ENCODE results near the gene TUSC2. TPM values are rescaled to one million over a fixed set of nuclear protein-coding genes. Genes with fewer than 3 reads are reported as not detected.
A peak's percentile ranks its signal among the peaks of the same experiment; 100 is the strongest.

The TUSC2 gene
- total and polyA plus RNA-seq, 2 donors (not counting 1 experiment from before 2014, with no cell fraction given) = 28.2 to 29.3 TPM

- Histone ChIP-seq H3K9me3 (ENCODE audit: control extremely low read depth in 1 of 3, control insufficient read depth in 2 of 3, insufficient read depth in 1 of 3, low read length in 2 of 3) (no peaks in the 10 kb centered on the region), H3K4me2 (replicated peaks; ENCODE audit: low read depth, low read length, poor library complexity, severe bottlenecking) (no peak overlapping the region), H2AFZ (ENCODE audit: insufficient read depth, low read depth, low read length, poor library complexity, severe bottlenecking) (no peak overlapping the region), H3K79me2 (ENCODE audit: control insufficient read depth, insufficient read depth, low read length) (peaks cover 13% of the 10 kb centered on the region), H3K27ac (ENCODE audit: low read length in 2 of 2) (no peak overlapping the region), H4K20me1 (ENCODE audit: control insufficient read depth, insufficient read depth, low read length, poor library complexity, severe bottlenecking) (no peaks in the 10 kb centered on the region), H3K36me3 (replicated peaks in 1 of 2; ENCODE audit: control extremely low read depth in 1 of 2, control insufficient read depth in 1 of 2, extremely low read depth in 1 of 2, insufficient read depth in 2 of 2, low read length in 1 of 2) (peaks cover 0 to 4% of the 10 kb centered on the region in 2 experiments), H3K9ac (ENCODE audit: low read length) (no peak overlapping the region), H3K4me3 (ENCODE audit: control extremely low read depth in 1 of 5, extremely low read depth in 1 of 5, insufficient read depth in 1 of 5, low read depth in 2 of 5, low read length in 4 of 5) (no peak overlapping the region), H3K4me1 (ENCODE audit: control insufficient read depth in 2 of 2, insufficient read depth in 2 of 2, low read length in 2 of 2) (peaks cover 22 to 32% of the 10 kb centered on the region in 2 donors), H3K27me3 (replicated peaks in 1 of 4; ENCODE audit: control extremely low read depth in 1 of 4, control insufficient read depth in 3 of 4, insufficient read depth in 4 of 4, low read length in 3 of 4) (no peaks in the 10 kb centered on the region)
- ATAC-seq (ENCODE audit: low read depth) (no peak), DNase-seq (peak; percentile 32)
- H3K27ac Mint-ChIP-seq = peak overlapping the region; percentile 100
- peak overlapping the region; percentile 100 for H3K4me3 Mint-ChIP-seq
- no peaks in the 10 kb centered on the region for H3K9me3 Mint-ChIP-seq (ENCODE audit: insufficient read depth)
- TF ChIP-seq EZH2 (IDR thresholded peaks at IDR 0.05; ENCODE audit: borderline replicate concordance, insufficient read depth, low read depth, low read length, poor library complexity, severe bottlenecking) (no peak), CTCF (IDR thresholded peaks at IDR 0.05) (no peak)
- POLR2A ChIA-PET = no interaction called here
- peaks cover 40% of the 10 kb centered on the region for H3K4me1 Mint-ChIP-seq
- WGBS (ENCODE audit: insufficient coverage) = 95% methylated on average over 2 of the region's 2 CpGs
- intact Hi-C loops (cut with micrococcal nuclease) = loop anchor here (10.0 kb wide), 1 partner anchor 1087 kb away; the partner anchor contains the start of gene MANF
- CTCF ChIA-PET = interaction anchor here (0.9 to 1.0 kb wide), 3 partner anchors 27 to 67 kb away, joined by 3 read pairs; no protein-coding TSS in a partner anchor
- H3K27me3 Mint-ChIP-seq = no peaks in the 10 kb centered on the region
These were observed 30.6 kb downstream of the TUSC2 start for GRCh38 chr3:50297384-50297775.

- WGBS (ENCODE audit: insufficient coverage) = 92% methylated on average over 16 of the region's 18 CpGs
- H3K36me3 ChIP-seq (replicated peaks in 1 of 2; ENCODE audit: control extremely low read depth in 1 of 2, control insufficient read depth in 1 of 2, extremely low read depth in 1 of 2, insufficient read depth in 2 of 2, low read length in 1 of 2) = peaks cover 0 to 4% of the 10 kb centered on the region in 2 experiments
- H3K4me1 ChIP-seq (ENCODE audit: control insufficient read depth in 2 of 2, insufficient read depth in 2 of 2, low read length in 2 of 2) = peaks cover 22 to 33% of the 10 kb centered on the region in 2 donors
- no peaks in the 10 kb centered on the region for H4K20me1 ChIP-seq (ENCODE audit: control insufficient read depth, insufficient read depth, low read length, poor library complexity, severe bottlenecking)
- ChIA-PET POLR2A (no interaction called here), CTCF (interaction anchor here (0.9 to 1.0 kb wide), 2 partner anchors 28 to 66 kb away, joined by 3 read pairs; no protein-coding TSS in a partner anchor)
- H3K9me3 ChIP-seq (ENCODE audit: control extremely low read depth in 1 of 3, control insufficient read depth in 2 of 3, insufficient read depth in 1 of 3, low read length in 2 of 3) = no peaks in the 10 kb centered on the region
- no peak overlapping the region for H3K4me2 ChIP-seq (replicated peaks; ENCODE audit: low read depth, low read length, poor library complexity, severe bottlenecking)
- H3K9ac ChIP-seq (ENCODE audit: low read length) = no peak overlapping the region
- H3K4me1 Mint-ChIP-seq = peaks cover 42% of the 10 kb centered on the region
- no peaks in the 10 kb centered on the region for H3K9me3 Mint-ChIP-seq (ENCODE audit: insufficient read depth)
- no peaks in the 10 kb centered on the region for H3K27me3 Mint-ChIP-seq
- H3K4me3 ChIP-seq (ENCODE audit: control extremely low read depth in 1 of 5, extremely low read depth in 1 of 5, insufficient read depth in 1 of 5, low read depth in 2 of 5, low read length in 4 of 5) = no peak overlapping the region
- peak overlapping the region; percentile 15 for H3K27ac Mint-ChIP-seq
- no peak overlapping the region for H2AFZ ChIP-seq (ENCODE audit: insufficient read depth, low read depth, low read length, poor library complexity, severe bottlenecking)
- no peak overlapping the region for H3K27ac ChIP-seq (ENCODE audit: low read length in 2 of 2)
- intact Hi-C loops (cut with micrococcal nuclease) = loop anchor here (10.0 kb wide), 1 partner anchor 1088 kb away; the partner anchor contains the start of gene MANF
- H3K27me3 ChIP-seq (replicated peaks in 1 of 4; ENCODE audit: control extremely low read depth in 1 of 4, control insufficient read depth in 3 of 4, insufficient read depth in 4 of 4, low read length in 3 of 4) = no peaks in the 10 kb centered on the region
- ATAC-seq (ENCODE audit: low read depth) = no peak
- DNase-seq = peak; percentile 29
- no peak for TF ChIP-seq EZH2 (IDR thresholded peaks at IDR 0.05; ENCODE audit: borderline replicate concordance, insufficient read depth, low read depth, low read length, poor library complexity, severe bottlenecking)
- TF ChIP-seq CTCF (IDR thresholded peaks at IDR 0.05) = no peak
- peaks cover 18% of the 10 kb centered on the region for H3K79me2 ChIP-seq (ENCODE audit: control insufficient read depth, insufficient read depth, low read length)
- peak overlapping the region; percentile 49 for H3K4me3 Mint-ChIP-seq
These were observed 31.2 kb downstream of the TUSC2 start for GRCh38 chr3:50296721-50297383.
